ENCODE measurements around the gene RAB11FIP3. TPM values are rescaled to one million over a fixed set of nuclear protein-coding genes. Genes with fewer than 3 reads are reported as not detected.

Gene RAB11FIP3
- total and polyA plus RNA-seq, 4 donors: 24.2 to 107 (median 66.4) TPM

DNA sequence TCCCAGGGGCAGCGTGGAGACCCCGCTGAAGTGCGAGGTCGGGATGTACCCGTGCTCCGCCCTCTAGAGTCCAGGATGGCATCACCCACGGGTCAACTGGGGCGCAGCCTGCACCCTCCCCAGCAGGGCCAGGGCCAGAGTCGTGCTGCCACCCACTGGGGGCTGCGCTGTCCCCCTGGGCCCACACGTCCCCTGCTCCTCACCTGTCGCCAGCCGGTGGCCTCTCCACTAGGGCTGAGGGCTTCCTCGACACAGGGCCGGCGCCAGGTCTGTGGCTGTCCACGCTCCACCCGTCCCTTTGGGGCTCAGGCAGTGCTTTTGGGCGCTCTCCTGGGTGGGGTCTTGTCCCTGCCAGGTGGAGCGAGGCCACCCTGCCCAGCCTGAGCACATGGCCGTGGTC, 123.1 kb downstream of the RAB11FIP3 start:
- 96% methylated on average over 21 of the region's 21 CpGs for WGBS (ENCODE audit: insufficient coverage)
- no peaks in the 10 kb centered on the region for H3K9me3 ChIP-seq (ENCODE audit: control insufficient read depth, insufficient read depth, low read length)
- DNase-seq (ENCODE audit: low read depth in 4 of 6, low spot score in 6 of 6): no peak
- H3K27ac ChIP-seq (ENCODE audit: low read depth, low read length): no peak overlapping the region
- H3K4me3 ChIP-seq (ENCODE audit: low read depth, low read length): no peak overlapping the region
- peaks cover 98% of the 10 kb centered on the region for H3K36me3 ChIP-seq (ENCODE audit: control insufficient read depth, insufficient read depth, low read length)
- no peaks in the 10 kb centered on the region for H3K4me1 ChIP-seq (ENCODE audit: control insufficient read depth, insufficient read depth, low read length)
- no peaks in the 10 kb centered on the region for H3K27me3 ChIP-seq (ENCODE audit: control insufficient read depth, insufficient read depth, low read length)

DNA sequence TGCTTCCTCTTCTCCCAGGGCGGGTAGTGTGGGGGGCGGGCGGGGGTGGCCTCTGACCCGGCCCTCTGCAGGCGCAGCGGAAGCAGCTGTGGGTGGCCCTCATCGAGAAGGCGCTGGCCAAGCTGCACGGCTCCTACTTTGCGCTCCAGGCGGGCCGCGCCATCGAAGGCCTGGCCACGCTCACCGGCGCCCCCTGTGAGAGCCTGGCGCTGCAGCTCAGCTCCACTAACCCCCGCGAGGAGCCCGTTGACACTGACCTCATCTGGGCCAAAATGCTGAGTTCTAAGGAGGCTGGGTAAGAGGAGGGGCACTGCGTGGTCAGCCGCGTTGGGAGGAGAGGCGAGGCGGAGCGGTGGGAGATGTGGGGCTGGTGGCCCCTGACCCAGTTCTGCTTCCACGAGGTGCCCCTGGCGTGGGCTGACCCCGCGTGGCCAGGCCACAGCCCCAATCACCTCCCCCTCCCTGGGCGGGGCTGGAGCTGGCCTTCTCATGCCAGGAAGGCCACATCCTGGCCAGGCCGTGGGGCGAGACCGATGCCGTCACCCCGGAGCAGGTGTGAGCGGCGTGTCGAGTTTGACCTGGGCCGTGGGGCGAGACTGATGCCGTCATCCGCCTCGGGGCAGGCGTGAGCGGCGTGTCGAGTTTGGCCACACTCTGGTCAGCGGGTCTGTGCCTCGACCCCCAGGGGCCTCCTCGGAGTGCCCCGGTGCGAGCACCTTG, 124.3 kb downstream of the RAB11FIP3 start:
- WGBS (ENCODE audit: insufficient coverage): 95% methylated on average over 54 of the region's 54 CpGs
- H3K36me3 ChIP-seq (ENCODE audit: control insufficient read depth, insufficient read depth, low read length): peaks cover 98% of the 10 kb centered on the region

GRCh38 chr16:551210-551609, 125.8 kb downstream of the RAB11FIP3 start:
- no peak overlapping the region for H3K27ac ChIP-seq (ENCODE audit: low read depth, low read length)
- H3K9me3 ChIP-seq (ENCODE audit: control insufficient read depth, insufficient read depth, low read length): no peaks in the 10 kb centered on the region
- peaks cover 92% of the 10 kb centered on the region for H3K36me3 ChIP-seq (ENCODE audit: control insufficient read depth, insufficient read depth, low read length)
- 92% methylated on average over 26 of the region's 28 CpGs for WGBS (ENCODE audit: insufficient coverage)
- no peak for DNase-seq (ENCODE audit: low read depth in 4 of 6, low spot score in 6 of 6)
- H3K27me3 ChIP-seq (ENCODE audit: control insufficient read depth, insufficient read depth, low read length): no peaks in the 10 kb centered on the region
- H3K4me3 ChIP-seq (ENCODE audit: low read depth, low read length): no peak overlapping the region
- peaks cover 22% of the 10 kb centered on the region for H3K4me1 ChIP-seq (ENCODE audit: control insufficient read depth, insufficient read depth, low read length)

More for the DNA sequence above, 124.3 kb downstream of the RAB11FIP3 start:
- no peaks in the 10 kb centered on the region for H3K9me3 ChIP-seq (ENCODE audit: control insufficient read depth, insufficient read depth, low read length)
- no peak overlapping the region for H3K27ac ChIP-seq (ENCODE audit: low read depth, low read length)
- no peak for DNase-seq (ENCODE audit: low read depth in 4 of 6, low spot score in 6 of 6)
- H3K4me3 ChIP-seq (ENCODE audit: low read depth, low read length): no peak overlapping the region
- H3K4me1 ChIP-seq (ENCODE audit: control insufficient read depth, insufficient read depth, low read length): peaks cover 10% of the 10 kb centered on the region
- H3K27me3 ChIP-seq (ENCODE audit: control insufficient read depth, insufficient read depth, low read length): no peaks in the 10 kb centered on the region

GRCh38 chr16:552171-552570, 126.7 kb downstream of the RAB11FIP3 start:
- DNase-seq (ENCODE audit: low read depth in 4 of 6, low spot score in 6 of 6): no peak
- H3K27me3 ChIP-seq (ENCODE audit: control insufficient read depth, insufficient read depth, low read length): no peaks in the 10 kb centered on the region
- no peaks in the 10 kb centered on the region for H3K9me3 ChIP-seq (ENCODE audit: control insufficient read depth, insufficient read depth, low read length)
- H3K4me1 ChIP-seq (ENCODE audit: control insufficient read depth, insufficient read depth, low read length): peaks cover 26% of the 10 kb centered on the region
- no peak overlapping the region for H3K27ac ChIP-seq (ENCODE audit: low read depth, low read length)
- no peak overlapping the region for H3K4me3 ChIP-seq (ENCODE audit: low read depth, low read length)
- 95% methylated on average over 35 of the region's 35 CpGs for WGBS (ENCODE audit: insufficient coverage)
- peaks cover 83% of the 10 kb centered on the region for H3K36me3 ChIP-seq (ENCODE audit: control insufficient read depth, insufficient read depth, low read length)

DNA sequence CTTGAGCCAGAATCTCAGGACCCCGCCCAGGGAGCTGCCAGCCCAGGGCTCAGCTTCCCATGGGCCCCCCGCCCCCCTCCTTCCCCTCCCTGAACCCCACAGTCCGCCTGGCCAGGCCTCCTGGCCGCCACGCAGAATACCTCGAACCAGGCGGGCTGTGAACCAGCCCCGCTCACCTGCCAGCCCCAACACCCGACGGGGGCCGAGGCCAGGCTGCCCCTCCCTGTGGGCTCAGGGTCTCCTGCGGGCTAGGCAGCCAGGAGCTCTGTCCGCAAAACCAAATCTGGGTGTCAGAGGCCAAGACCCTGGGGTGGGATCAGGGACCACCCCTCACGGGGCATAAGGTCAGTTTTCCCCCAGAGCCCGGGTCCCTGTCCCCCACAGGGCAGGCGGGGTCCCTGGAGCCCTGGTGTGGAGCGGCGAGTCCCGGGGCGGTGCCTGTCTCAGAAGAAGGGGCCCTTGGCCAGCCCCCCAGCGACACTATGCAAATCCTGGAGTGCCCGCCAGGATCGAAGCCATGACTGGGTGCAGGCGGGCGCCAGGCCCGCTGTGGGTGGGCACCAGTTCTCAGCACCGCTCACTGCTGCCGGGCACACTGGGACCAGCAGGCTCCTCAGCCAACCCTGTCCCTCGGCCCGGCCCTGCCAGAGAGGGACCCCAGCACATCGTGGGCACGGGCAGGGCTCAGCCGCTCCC, 128.3 kb downstream of the RAB11FIP3 start:
- Histone ChIP-seq H3K9me3 (ENCODE audit: control insufficient read depth, insufficient read depth, low read length) (no peaks in the 10 kb centered on the region), H3K27ac (ENCODE audit: low read depth, low read length) (no peak overlapping the region), H3K27me3 (ENCODE audit: control insufficient read depth, insufficient read depth, low read length) (peaks cover 6% of the 10 kb centered on the region), H3K4me3 (ENCODE audit: low read depth, low read length) (no peak overlapping the region), H3K4me1 (ENCODE audit: control insufficient read depth, insufficient read depth, low read length) (peaks cover 27% of the 10 kb centered on the region), H3K36me3 (ENCODE audit: control insufficient read depth, insufficient read depth, low read length) (peaks cover 67% of the 10 kb centered on the region)
- DNase-seq (ENCODE audit: low read depth in 4 of 6, low spot score in 6 of 6): no peak
- 94% methylated on average over 33 of the region's 33 CpGs for WGBS (ENCODE audit: insufficient coverage)

DNA sequence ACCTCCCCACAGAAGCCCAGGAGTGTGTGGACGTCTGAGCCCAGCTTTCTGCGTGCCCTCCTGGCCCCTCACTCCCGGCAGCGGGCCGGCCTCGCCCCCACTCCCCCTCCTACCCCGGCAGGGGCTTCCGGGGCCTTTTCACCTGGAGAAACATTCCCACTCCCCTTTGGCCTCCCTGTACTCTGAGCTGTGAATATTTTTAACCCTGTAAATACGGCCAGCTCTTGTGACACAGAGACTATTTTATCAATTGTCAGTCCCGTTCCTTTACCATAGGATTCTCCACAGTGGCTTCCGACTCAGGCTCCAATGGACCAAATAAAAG, 128.8 kb downstream of the RAB11FIP3 start:
- DNase-seq (ENCODE audit: low read depth in 4 of 6, low spot score in 6 of 6): no peak
- Histone ChIP-seq H3K4me3 (ENCODE audit: low read depth, low read length) (no peak overlapping the region), H3K27me3 (ENCODE audit: control insufficient read depth, insufficient read depth, low read length) (peaks cover 12% of the 10 kb centered on the region), H3K27ac (ENCODE audit: low read depth, low read length) (no peak overlapping the region), H3K36me3 (ENCODE audit: control insufficient read depth, insufficient read depth, low read length) (peaks cover 62% of the 10 kb centered on the region), H3K4me1 (ENCODE audit: control insufficient read depth, insufficient read depth, low read length) (peaks cover 28% of the 10 kb centered on the region), H3K9me3 (ENCODE audit: control insufficient read depth, insufficient read depth, low read length) (no peaks in the 10 kb centered on the region)
- WGBS (ENCODE audit: insufficient coverage): 60% methylated on average over 10 of the region's 11 CpGs

- no peak for DNase-seq (ENCODE audit: low read depth in 4 of 6, low spot score in 6 of 6)
- WGBS (ENCODE audit: insufficient coverage): 55% methylated on average over 51 of the region's 54 CpGs
- H3K9me3 ChIP-seq (ENCODE audit: control insufficient read depth, insufficient read depth, low read length): no peaks in the 10 kb centered on the region
- no peak overlapping the region for H3K4me3 ChIP-seq (ENCODE audit: low read depth, low read length)
- H3K4me1 ChIP-seq (ENCODE audit: control insufficient read depth, insufficient read depth, low read length): peaks cover 33% of the 10 kb centered on the region
- H3K27me3 ChIP-seq (ENCODE audit: control insufficient read depth, insufficient read depth, low read length): peaks cover 17% of the 10 kb centered on the region
- H3K36me3 ChIP-seq (ENCODE audit: control insufficient read depth, insufficient read depth, low read length): peaks cover 56% of the 10 kb centered on the region
- no peak overlapping the region for H3K27ac ChIP-seq (ENCODE audit: low read depth, low read length)
These were observed 129.4 kb downstream of the RAB11FIP3 start for GRCh38 chr16:554640-555365.

GRCh38 chr16:555528-556473, 130.4 kb downstream of the RAB11FIP3 start:
- no peak overlapping the region for H3K4me3 ChIP-seq (ENCODE audit: low read depth, low read length)
- peaks cover 33% of the 10 kb centered on the region for H3K4me1 ChIP-seq (ENCODE audit: control insufficient read depth, insufficient read depth, low read length)
- WGBS (ENCODE audit: insufficient coverage): 71% methylated on average over 23 of the region's 32 CpGs
- H3K9me3 ChIP-seq (ENCODE audit: control insufficient read depth, insufficient read depth, low read length): no peaks in the 10 kb centered on the region
- peaks cover 46% of the 10 kb centered on the region for H3K36me3 ChIP-seq (ENCODE audit: control insufficient read depth, insufficient read depth, low read length)
- no peak for DNase-seq (ENCODE audit: low read depth in 4 of 6, low spot score in 6 of 6)
- H3K27ac ChIP-seq (ENCODE audit: low read depth, low read length): no peak overlapping the region
- peaks cover 18% of the 10 kb centered on the region for H3K27me3 ChIP-seq (ENCODE audit: control insufficient read depth, insufficient read depth, low read length)

Measured in spinal cord (tissue), 10 donors.